ENCODE results near the gene KMT2C. TPM values are rescaled to one million over a fixed set of nuclear protein-coding genes. Genes with fewer than 3 reads are reported as not detected.
"Not testable (repeated sequence)": the region's sequence is repeated elsewhere in the genome, so short reads cannot be mapped to it uniquely, and the experiment has no call there.

The KMT2C gene
- total and polyA plus RNA-seq, 2 of the 13 experiments (the other 11 are each of a cell fraction or from before 2014, with no cell fraction given) = 7.1 to 14.4 TPM

GRCh38 chr7:152243464-152243863 is 192.3 kb downstream of the KMT2C start:
- ATAC-seq; H3K4me1 ChIP-seq (ENCODE audit: insufficient read depth, low read length); CTCF ChIA-PET (ENCODE audit: low intra/inter-chr PET ratio, low total read pairs); H3K9me3 ChIP-seq (ENCODE audit: low read length); DNase-seq (ENCODE audit: low spot score); in situ Hi-C loops (cut with HindIII; ENCODE audit: extremely low pct_ligation_motif_present, low pct_unique_long_range_greater_than_20kb); H3K36me3 ChIP-seq (replicated peaks in 1 of 2; ENCODE audit: control insufficient read depth in 1 of 2, insufficient read depth in 2 of 2, low read length in 2 of 2); H3K4me3 ChIP-seq (replicated peaks in 1 of 3; ENCODE audit: insufficient read depth in 1 of 3, low read depth in 2 of 3, low read length in 3 of 3); H3K27ac ChIP-seq (ENCODE audit: extremely low read length, insufficient read depth, low read length); H2AFZ ChIP-seq (ENCODE audit: low read length); FAIRE-seq; H3K27me3 ChIP-seq (ENCODE audit: control insufficient read depth in 1 of 2, insufficient read depth in 2 of 2, low read length in 2 of 2); POLR2A ChIA-PET; H3K9ac ChIP-seq (ENCODE audit: insufficient read depth, low read depth, low read length); H3K79me2 ChIP-seq (ENCODE audit: insufficient read depth, low read length); BruUV-seq (replicated peaks); H4K20me1 ChIP-seq (ENCODE audit: insufficient read depth, low read length); H3K4me2 ChIP-seq (ENCODE audit: low read depth, low read length); intact Hi-C loops (cut with micrococcal nuclease; ENCODE audit: unreplicated experiment): not testable (repeated sequence)
- WGBS (ENCODE audit: low lambda C conversion rate) = 97% methylated on average over 11 of the region's 11 CpGs

- CTCF ChIA-PET (ENCODE audit: low intra/inter-chr PET ratio, low total read pairs); H3K9me3 ChIP-seq (ENCODE audit: low read length); intact Hi-C loops (cut with micrococcal nuclease; ENCODE audit: unreplicated experiment); H3K27me3 ChIP-seq (ENCODE audit: control insufficient read depth in 1 of 2, insufficient read depth in 2 of 2, low read length in 2 of 2); H3K4me1 ChIP-seq (ENCODE audit: insufficient read depth, low read length); H3K36me3 ChIP-seq (replicated peaks in 1 of 2; ENCODE audit: control insufficient read depth in 1 of 2, insufficient read depth in 2 of 2, low read length in 2 of 2); H3K9ac ChIP-seq (ENCODE audit: insufficient read depth, low read depth, low read length); BruUV-seq (replicated peaks); H3K4me2 ChIP-seq (ENCODE audit: low read depth, low read length); H3K79me2 ChIP-seq (ENCODE audit: insufficient read depth, low read length); POLR2A ChIA-PET; H4K20me1 ChIP-seq (ENCODE audit: insufficient read depth, low read length); DNase-seq (ENCODE audit: low spot score); H2AFZ ChIP-seq (ENCODE audit: low read length); FAIRE-seq; in situ Hi-C loops (cut with HindIII; ENCODE audit: extremely low pct_ligation_motif_present, low pct_unique_long_range_greater_than_20kb); H3K27ac ChIP-seq (ENCODE audit: extremely low read length, insufficient read depth, low read length); H3K4me3 ChIP-seq (replicated peaks in 1 of 3; ENCODE audit: insufficient read depth in 1 of 3, low read depth in 2 of 3, low read length in 3 of 3); ATAC-seq: not testable (repeated sequence)
- WGBS (ENCODE audit: low lambda C conversion rate) = 65% methylated on average over 8 of the region's 8 CpGs
Observed at GRCh38 chr7:152241301-152241700, 194.5 kb downstream of the KMT2C start.

DNA sequence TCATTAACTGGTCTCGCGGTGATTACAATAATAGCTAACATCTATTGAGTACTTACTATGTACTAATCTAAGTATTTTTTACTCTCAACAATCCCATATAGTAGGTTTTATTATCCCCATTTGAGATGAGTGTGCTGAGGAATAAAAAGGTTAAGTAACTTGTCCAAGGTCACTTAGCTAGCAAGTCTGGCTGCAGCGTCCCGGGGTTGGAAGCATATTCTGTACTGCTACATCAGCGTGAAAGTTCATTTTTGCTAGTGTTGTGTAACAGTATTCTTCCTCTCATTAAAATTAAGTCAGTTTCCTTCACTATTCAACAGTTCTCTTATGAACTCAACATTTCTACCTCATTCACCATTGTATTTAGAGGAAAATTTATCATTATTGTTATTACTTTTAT is 199.5 kb downstream of the KMT2C start:
- CTCF ChIA-PET (ENCODE audit: low intra/inter-chr PET ratio, low total read pairs); H3K27ac ChIP-seq (ENCODE audit: extremely low read length, insufficient read depth, low read length); H3K27me3 ChIP-seq (ENCODE audit: control insufficient read depth in 1 of 2, insufficient read depth in 2 of 2, low read length in 2 of 2); H3K4me3 ChIP-seq (replicated peaks in 1 of 3; ENCODE audit: insufficient read depth in 1 of 3, low read depth in 2 of 3, low read length in 3 of 3); BruUV-seq (replicated peaks); intact Hi-C loops (cut with micrococcal nuclease; ENCODE audit: unreplicated experiment); DNase-seq (ENCODE audit: low spot score); H2AFZ ChIP-seq (ENCODE audit: low read length); in situ Hi-C loops (cut with HindIII; ENCODE audit: extremely low pct_ligation_motif_present, low pct_unique_long_range_greater_than_20kb); H3K79me2 ChIP-seq (ENCODE audit: insufficient read depth, low read length); POLR2A ChIA-PET; H3K36me3 ChIP-seq (replicated peaks in 1 of 2; ENCODE audit: control insufficient read depth in 1 of 2, insufficient read depth in 2 of 2, low read length in 2 of 2); H3K4me2 ChIP-seq (ENCODE audit: low read depth, low read length); H3K9me3 ChIP-seq (ENCODE audit: low read length); H3K4me1 ChIP-seq (ENCODE audit: insufficient read depth, low read length); ATAC-seq; FAIRE-seq; H4K20me1 ChIP-seq (ENCODE audit: insufficient read depth, low read length); H3K9ac ChIP-seq (ENCODE audit: insufficient read depth, low read depth, low read length): not testable (repeated sequence)
- 97% methylated on average over 5 of the region's 5 CpGs for WGBS (ENCODE audit: low lambda C conversion rate)

DNA sequence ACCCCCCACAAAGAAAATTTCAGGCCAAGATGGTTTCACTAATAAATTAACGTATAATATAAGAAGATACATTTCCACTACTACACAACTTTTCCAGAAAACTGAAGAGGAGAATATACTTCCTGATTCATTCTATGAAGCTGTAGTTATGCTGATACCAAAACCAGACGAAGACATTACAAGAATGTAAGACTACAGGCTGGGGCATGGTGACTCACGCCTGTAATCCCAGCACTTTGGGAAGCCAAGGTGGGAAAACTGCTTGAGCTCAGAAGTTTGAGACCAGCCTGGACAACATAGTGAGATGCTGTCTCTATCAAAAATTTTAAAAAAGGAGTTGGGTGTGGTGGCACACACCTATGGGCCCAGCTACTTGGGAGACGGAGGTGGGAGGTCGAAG is 201.4 kb downstream of the KMT2C start:
- BruUV-seq (replicated peaks); H3K4me2 ChIP-seq (ENCODE audit: low read depth, low read length); H3K36me3 ChIP-seq (replicated peaks in 1 of 2; ENCODE audit: control insufficient read depth in 1 of 2, insufficient read depth in 2 of 2, low read length in 2 of 2); H2AFZ ChIP-seq (ENCODE audit: low read length); H3K27ac ChIP-seq (ENCODE audit: extremely low read length, insufficient read depth, low read length); H3K27me3 ChIP-seq (ENCODE audit: control insufficient read depth in 1 of 2, insufficient read depth in 2 of 2, low read length in 2 of 2); FAIRE-seq; CTCF ChIA-PET (ENCODE audit: low intra/inter-chr PET ratio, low total read pairs); DNase-seq (ENCODE audit: low spot score); intact Hi-C loops (cut with micrococcal nuclease; ENCODE audit: unreplicated experiment); H3K9ac ChIP-seq (ENCODE audit: insufficient read depth, low read depth, low read length); H4K20me1 ChIP-seq (ENCODE audit: insufficient read depth, low read length); in situ Hi-C loops (cut with HindIII; ENCODE audit: extremely low pct_ligation_motif_present, low pct_unique_long_range_greater_than_20kb); H3K9me3 ChIP-seq (ENCODE audit: low read length); ATAC-seq; H3K4me3 ChIP-seq (replicated peaks in 1 of 3; ENCODE audit: insufficient read depth in 1 of 3, low read depth in 2 of 3, low read length in 3 of 3); H3K79me2 ChIP-seq (ENCODE audit: insufficient read depth, low read length); POLR2A ChIA-PET: not testable (repeated sequence)
- WGBS (ENCODE audit: low lambda C conversion rate) = 96% methylated on average over 5 of the region's 5 CpGs
- peaks cover 14% of the 10 kb centered on the region for H3K4me1 ChIP-seq (ENCODE audit: insufficient read depth, low read length)
